Measurements from ENCODE around the gene TBX18. TPM values are rescaled to one million over a fixed set of nuclear protein-coding genes. Genes with fewer than 3 reads are reported as not detected.

The TBX18 gene
- total RNA-seq, 1 experiment from 2014 or later, result not detected

- peaks cover 0 to 12% of the 10 kb centered on the region in 2 experiments; a peak in 1 of 5 replicates for H3K9me3 Mint-ChIP-seq
- Histone ChIP-seq H3K23ac (ENCODE audit: insufficient read length, low read depth, low read length) (no peak overlapping the region), H2BK12ac (ENCODE audit: insufficient read length, low read depth, low read length) (no peak overlapping the region), H3K27me3 (ENCODE audit: insufficient read depth, low read length) (peaks cover 67% of the 10 kb centered on the region), H4K20me1 (ENCODE audit: control insufficient read depth, insufficient read depth, insufficient read length) (no peaks in the 10 kb centered on the region), H4K91ac (ENCODE audit: insufficient read length, low read depth, low read length) (no peak overlapping the region), H3K9me3 (ENCODE audit: control insufficient read depth, low read depth, low read length) (no peaks in the 10 kb centered on the region), H3K9ac (ENCODE audit: extremely low read depth, insufficient read length, low read length) (no peak overlapping the region), H2AFZ (ENCODE audit: low read length) (no peak overlapping the region), H2BK20ac (ENCODE audit: low read depth, low read length, poor library complexity, severe bottlenecking) (no peak overlapping the region), H3T11ph (ENCODE audit: low read length) (no peak overlapping the region), H3K14ac (ENCODE audit: insufficient read depth, low read length) (no peak overlapping the region), H3K79me2 (ENCODE audit: insufficient read depth, low read length) (no peaks in the 10 kb centered on the region), H2BK120ac (ENCODE audit: low read depth, low read length, poor library complexity, severe bottlenecking) (no peak overlapping the region), H4K5ac (ENCODE audit: insufficient read length, low read depth, low read length) (no peak overlapping the region), H3K27ac (ENCODE audit: insufficient read length, low read depth, low read length) (no peak overlapping the region), H2AK5ac (ENCODE audit: insufficient read length, low read length) (no peak overlapping the region), H3K4me2 (ENCODE audit: insufficient read depth, insufficient read length, low read length) (no peak overlapping the region), H3K79me1 (ENCODE audit: insufficient read depth, low read depth, low read length, poor library complexity, severe bottlenecking) (no peaks in the 10 kb centered on the region), H3K4me1 (ENCODE audit: insufficient read depth, low read length) (no peaks in the 10 kb centered on the region; the same call in 1 of the 2 replicates), H2BK5ac (ENCODE audit: insufficient read length, low read length) (no peak overlapping the region), H2BK15ac (ENCODE audit: low read depth, low read length) (no peak overlapping the region), H3K4ac (ENCODE audit: low read depth, low read length) (no peak overlapping the region), H3K23me2 (ENCODE audit: insufficient read length, low read depth, low read length, poor library complexity, severe bottlenecking) (peaks cover 16% of the 10 kb centered on the region), H3K56ac (ENCODE audit: insufficient read length, low read depth, low read length) (no peak overlapping the region), H4K8ac (replicated peaks; ENCODE audit: insufficient read length, low read depth, low read length) (no peak overlapping the region), H3K18ac (ENCODE audit: insufficient read length, low read depth, low read length) (no peak overlapping the region)
- no peaks in the 10 kb centered on the region for H3K36me3 Mint-ChIP-seq (ENCODE audit: insufficient read depth in 1 of 3, low read depth in 3 of 3)
- peaks cover 100% of the 10 kb centered on the region for H3K27me3 Mint-ChIP-seq (ENCODE audit: low read depth)
- DNase-seq, result peak; percentile 34
- H3K4me1 Mint-ChIP-seq, result peaks cover 21 to 39% of the 10 kb centered on the region in 2 experiments
- no peak overlapping the region; a peak in 1 of 7 replicates for H3K27ac Mint-ChIP-seq
- H3K4me3 Mint-ChIP-seq, result no peak overlapping the region
- TF ChIP-seq, protein P1, sequence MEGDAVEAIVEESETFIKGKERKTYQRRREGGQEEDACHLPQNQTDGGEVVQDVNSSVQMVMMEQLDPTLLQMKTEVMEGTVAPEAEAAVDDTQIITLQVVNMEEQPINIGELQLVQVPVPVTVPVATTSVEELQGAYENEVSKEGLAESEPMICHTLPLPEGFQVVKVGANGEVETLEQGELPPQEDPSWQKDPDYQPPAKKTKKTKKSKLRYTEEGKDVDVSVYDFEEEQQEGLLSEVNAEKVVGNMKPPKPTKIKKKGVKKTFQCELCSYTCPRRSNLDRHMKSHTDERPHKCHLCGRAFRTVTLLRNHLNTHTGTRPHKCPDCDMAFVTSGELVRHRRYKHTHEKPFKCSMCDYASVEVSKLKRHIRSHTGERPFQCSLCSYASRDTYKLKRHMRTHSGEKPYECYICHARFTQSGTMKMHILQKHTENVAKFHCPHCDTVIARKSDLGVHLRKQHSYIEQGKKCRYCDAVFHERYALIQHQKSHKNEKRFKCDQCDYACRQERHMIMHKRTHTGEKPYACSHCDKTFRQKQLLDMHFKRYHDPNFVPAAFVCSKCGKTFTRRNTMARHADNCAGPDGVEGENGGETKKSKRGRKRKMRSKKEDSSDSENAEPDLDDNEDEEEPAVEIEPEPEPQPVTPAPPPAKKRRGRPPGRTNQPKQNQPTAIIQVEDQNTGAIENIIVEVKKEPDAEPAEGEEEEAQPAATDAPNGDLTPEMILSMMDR (conservative IDR thresholded peaks at IDR 0.05), result no peak
- WGBS (ENCODE audit: extremely low coverage, insufficient read length, low lambda C conversion rate), result no CpG with 5 or more reads among the region's 16 CpGs
Measured at GRCh38 chr6:84771756-84772356, 7.5 kb upstream of the TBX18 start.

Measured in H9 (cell line).